WTC11 (cell line): ENCODE results near the gene REEP2. TPM values are rescaled to one million over a fixed set of nuclear protein-coding genes. Genes with fewer than 3 reads are reported as not detected.
A peak's percentile ranks its signal among the peaks of the same experiment; 100 is the strongest.

Source experiments
- CBFB ChIP-seq: sonication (generic); formaldehyde crosslinking; IDR thresholded peaks from 2 replicates; pipeline ENCODE4 v1.8.1; 2022; ENCODE audit warnings: mild to moderate bottlenecking, low read depth, missing genetic modification reagents
- CREM ChIP-seq: sonication (generic); formaldehyde crosslinking; IDR thresholded peaks from 2 replicates; pipeline ENCODE4 v1.8.1; 2022; ENCODE audit warnings: mild to moderate bottlenecking, missing genetic modification reagents, moderate library complexity
- EMX1 ChIP-seq: fragments of 250-450 bp; sonication (Bioruptor Pico); IDR thresholded peaks from 2 replicates; pipeline ENCODE4 v1.8.0; 2021; ENCODE audit warnings: mild to moderate bottlenecking
- FOXJ3 ChIP-seq: sonication (generic); formaldehyde crosslinking; IDR thresholded peaks from 2 replicates; pipeline ENCODE4 v1.9.0; 2021; ENCODE audit warnings: missing genetic modification reagents, mild to moderate bottlenecking, borderline replicate concordance
- FOXK1 ChIP-seq: sonication (generic); formaldehyde crosslinking; IDR thresholded peaks from 2 replicates; pipeline ENCODE4 v1.8.0; 2022; ENCODE audit warnings: mild to moderate bottlenecking, moderate library complexity, missing genetic modification reagents
- IRF2 ChIP-seq: sonication (generic); formaldehyde crosslinking; IDR thresholded peaks from 2 replicates; pipeline ENCODE4 v1.8.0; 2022; ENCODE audit warnings: low read depth, missing genetic modification reagents, borderline replicate concordance
- JAZF1 ChIP-seq: fragments of 250-450 bp; sonication (Bioruptor Pico); IDR thresholded peaks from 2 replicates; pipeline ENCODE4 v1.9.0; 2021; ENCODE audit warnings: moderate library complexity, mild to moderate bottlenecking, inconsistent platforms
- MYBL2 ChIP-seq: sonication (generic); formaldehyde crosslinking; IDR thresholded peaks from 2 replicates; pipeline ENCODE4 v1.8.1; 2023; ENCODE audit warnings: mild to moderate bottlenecking, moderate library complexity, missing genetic modification reagents
- NR1H2 ChIP-seq: sonication (generic); formaldehyde crosslinking; IDR thresholded peaks from 2 replicates; pipeline ENCODE4 v1.9.0; 2021; ENCODE audit warnings: mild to moderate bottlenecking, moderate library complexity, missing genetic modification reagents
- NR2C2 ChIP-seq: sonication (generic); formaldehyde crosslinking; IDR thresholded peaks from 2 replicates; pipeline ENCODE4 v1.8.0; 2022; ENCODE audit warnings: mild to moderate bottlenecking, missing genetic modification reagents
- TCF7 ChIP-seq: sonication (generic); formaldehyde crosslinking; IDR thresholded peaks from 2 replicates; pipeline ENCODE4 v1.8.0; 2022; ENCODE audit warnings: mild to moderate bottlenecking, low read depth, missing genetic modification reagents, moderate library complexity
- TP53 ChIP-seq: sonication (generic); formaldehyde crosslinking; IDR thresholded peaks from 2 replicates; pipeline ENCODE4 v1.8.1; 2023; ENCODE audit warnings: mild to moderate bottlenecking, missing genetic modification reagents
- ZBTB21 ChIP-seq: sonication (generic); formaldehyde crosslinking; IDR thresholded peaks from 2 replicates; pipeline ENCODE4 v1.8.1; 2023; ENCODE audit warnings: mild to moderate bottlenecking, missing genetic modification reagents, borderline replicate concordance
- ZNF263 ChIP-seq: sonication (generic); formaldehyde crosslinking; IDR thresholded peaks from 2 replicates; pipeline ENCODE4 v1.8.1; 2022; ENCODE audit warnings: low read depth, mild to moderate bottlenecking, moderate library complexity, missing genetic modification reagents
- total RNA-seq: library from RNA; stranded (reverse); gene quantifications from 3 replicates; pipeline ENCODE4 v1.2.3, GENCODE V29; 2021
- TF ChIP-seq, protein P1 (sequence below): sonication (generic); formaldehyde crosslinking; IDR thresholded peaks from 2 replicates; pipeline ENCODE4 v1.8.1; 2023; ENCODE audit warnings: mild to moderate bottlenecking, moderate library complexity, missing genetic modification reagents
- TF ChIP-seq, protein P2 (sequence below): fragments of 250-450 bp; sonication (Bioruptor Pico); IDR thresholded peaks from 2 replicates; pipeline ENCODE4 v1.9.0; 2021; ENCODE audit warnings: mild to moderate bottlenecking
- TF ChIP-seq, protein P3 (sequence below): fragments of 250-450 bp; sonication (Bioruptor Pico); IDR thresholded peaks from 2 replicates; pipeline ENCODE4 v1.9.0; 2021; ENCODE audit warnings: mild to moderate bottlenecking, borderline replicate concordance
- TF ChIP-seq, protein P4 (sequence below): sonication (generic); formaldehyde crosslinking; IDR thresholded peaks from 2 replicates; pipeline ENCODE4 v1.8.0; 2022; ENCODE audit warnings: missing genetic modification reagents
- TF ChIP-seq, protein P5 (sequence below): fragments of 250-450 bp; sonication (Bioruptor Pico); IDR thresholded peaks from 2 replicates; pipeline ENCODE4 v1.8.0; 2021; ENCODE audit warnings: mild to moderate bottlenecking
- TF ChIP-seq, protein P6 (sequence below): sonication (generic); formaldehyde crosslinking; IDR thresholded peaks from 2 replicates; pipeline ENCODE4 v1.8.0; 2023; ENCODE audit warnings: missing genetic modification reagents
- TF ChIP-seq, protein P7 (sequence below): sonication (generic); formaldehyde crosslinking; IDR thresholded peaks from 2 replicates; pipeline ENCODE4 v1.8.1; 2022; ENCODE audit warnings: mild to moderate bottlenecking, missing genetic modification reagents, moderate library complexity, borderline replicate concordance
- TF ChIP-seq, protein P8 (sequence below): fragments of 250-450 bp; sonication (Bioruptor Pico); conservative IDR thresholded peaks from 2 replicates; pipeline ENCODE4 v1.9.0; 2021; ENCODE audit warnings: mild to moderate bottlenecking
- TF ChIP-seq, protein P9 (sequence below): sonication (generic); formaldehyde crosslinking; IDR thresholded peaks from 2 replicates; pipeline ENCODE4 v1.8.0; 2022; ENCODE audit warnings: mild to moderate bottlenecking, missing genetic modification reagents

Gene REEP2
- total RNA-seq, 1 experiment from 2014 or later, result 51.1 TPM

DNA sequence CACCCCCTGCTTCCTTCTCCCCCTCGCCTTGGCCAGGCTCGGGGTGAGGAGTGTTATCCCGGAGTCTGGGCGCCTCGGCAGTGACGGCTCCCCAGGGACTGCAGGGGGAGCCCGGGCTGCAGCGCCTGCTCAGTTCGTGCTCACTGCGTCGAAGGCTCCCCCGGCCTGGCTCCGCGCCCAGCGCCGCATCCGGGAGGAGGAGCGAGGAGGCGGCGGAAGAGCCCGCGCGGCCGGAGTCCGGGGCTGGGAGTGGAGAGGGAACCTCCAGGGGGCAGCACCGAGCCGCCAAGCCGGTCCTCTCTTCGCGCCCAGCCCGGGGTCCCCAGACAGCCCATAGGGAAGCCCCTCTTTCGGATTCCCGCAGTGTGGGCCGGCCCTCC, 25.1 kb downstream of the REEP2 start (continued):
- TF ChIP-seq JAZF1 (CRISPR knock-in tag) (no peak), IRF2 (CRISPR knock-in tag) (no peak), NR2C2 (CRISPR knock-in tag) (no peak), CREM (CRISPR knock-in tag) (0 out of 2 replicates have a peak, but pooled peaks have one; percentile 49), EMX1 (CRISPR knock-in tag) (0 out of 2 replicates have a peak, but pooled peaks have one; percentile 56), TP53 (CRISPR knock-in tag) (peak; percentile 79; the same call in 1 of the 2 replicates), ZBTB21 (CRISPR knock-in tag) (peak; percentile 84; the same call in 1 of the 2 replicates), FOXK1 (CRISPR knock-in tag) (peak; percentile 72; the same call in 1 of the 2 replicates), MYBL2 (CRISPR knock-in tag) (peak; percentile 77), NR1H2 (CRISPR knock-in tag) (no peak), CBFB (CRISPR knock-in tag) (no peak), ZNF263 (CRISPR knock-in tag) (peak; percentile 83), TCF7 (CRISPR knock-in tag) (no peak), FOXJ3 (CRISPR knock-in tag) (no peak)
- TF ChIP-seq, protein P1, sequence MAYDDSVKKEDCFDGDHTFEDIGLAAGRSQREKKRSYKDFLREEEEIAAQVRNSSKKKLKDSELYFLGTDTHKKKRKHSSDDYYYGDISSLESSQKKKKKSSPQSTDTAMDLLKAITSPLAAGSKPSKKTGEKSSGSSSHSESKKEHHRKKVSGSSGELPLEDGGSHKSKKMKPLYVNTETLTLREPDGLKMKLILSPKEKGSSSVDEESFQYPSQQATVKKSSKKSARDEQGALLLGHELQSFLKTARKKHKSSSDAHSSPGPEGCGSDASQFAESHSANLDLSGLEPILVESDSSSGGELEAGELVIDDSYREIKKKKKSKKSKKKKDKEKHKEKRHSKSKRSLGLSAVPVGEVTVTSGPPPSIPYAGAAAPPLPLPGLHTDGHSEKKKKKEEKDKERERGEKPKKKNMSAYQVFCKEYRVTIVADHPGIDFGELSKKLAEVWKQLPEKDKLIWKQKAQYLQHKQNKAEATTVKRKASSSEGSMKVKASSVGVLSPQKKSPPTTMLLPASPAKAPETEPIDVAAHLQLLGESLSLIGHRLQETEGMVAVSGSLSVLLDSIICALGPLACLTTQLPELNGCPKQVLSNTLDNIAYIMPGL (CRISPR knock-in tag), result peak; percentile 99
- TF ChIP-seq, protein P2, sequence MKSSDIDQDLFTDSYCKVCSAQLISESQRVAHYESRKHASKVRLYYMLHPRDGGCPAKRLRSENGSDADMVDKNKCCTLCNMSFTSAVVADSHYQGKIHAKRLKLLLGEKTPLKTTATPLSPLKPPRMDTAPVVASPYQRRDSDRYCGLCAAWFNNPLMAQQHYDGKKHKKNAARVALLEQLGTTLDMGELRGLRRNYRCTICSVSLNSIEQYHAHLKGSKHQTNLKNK (CRISPR knock-in tag), result no peak
- TF ChIP-seq, protein P3, sequence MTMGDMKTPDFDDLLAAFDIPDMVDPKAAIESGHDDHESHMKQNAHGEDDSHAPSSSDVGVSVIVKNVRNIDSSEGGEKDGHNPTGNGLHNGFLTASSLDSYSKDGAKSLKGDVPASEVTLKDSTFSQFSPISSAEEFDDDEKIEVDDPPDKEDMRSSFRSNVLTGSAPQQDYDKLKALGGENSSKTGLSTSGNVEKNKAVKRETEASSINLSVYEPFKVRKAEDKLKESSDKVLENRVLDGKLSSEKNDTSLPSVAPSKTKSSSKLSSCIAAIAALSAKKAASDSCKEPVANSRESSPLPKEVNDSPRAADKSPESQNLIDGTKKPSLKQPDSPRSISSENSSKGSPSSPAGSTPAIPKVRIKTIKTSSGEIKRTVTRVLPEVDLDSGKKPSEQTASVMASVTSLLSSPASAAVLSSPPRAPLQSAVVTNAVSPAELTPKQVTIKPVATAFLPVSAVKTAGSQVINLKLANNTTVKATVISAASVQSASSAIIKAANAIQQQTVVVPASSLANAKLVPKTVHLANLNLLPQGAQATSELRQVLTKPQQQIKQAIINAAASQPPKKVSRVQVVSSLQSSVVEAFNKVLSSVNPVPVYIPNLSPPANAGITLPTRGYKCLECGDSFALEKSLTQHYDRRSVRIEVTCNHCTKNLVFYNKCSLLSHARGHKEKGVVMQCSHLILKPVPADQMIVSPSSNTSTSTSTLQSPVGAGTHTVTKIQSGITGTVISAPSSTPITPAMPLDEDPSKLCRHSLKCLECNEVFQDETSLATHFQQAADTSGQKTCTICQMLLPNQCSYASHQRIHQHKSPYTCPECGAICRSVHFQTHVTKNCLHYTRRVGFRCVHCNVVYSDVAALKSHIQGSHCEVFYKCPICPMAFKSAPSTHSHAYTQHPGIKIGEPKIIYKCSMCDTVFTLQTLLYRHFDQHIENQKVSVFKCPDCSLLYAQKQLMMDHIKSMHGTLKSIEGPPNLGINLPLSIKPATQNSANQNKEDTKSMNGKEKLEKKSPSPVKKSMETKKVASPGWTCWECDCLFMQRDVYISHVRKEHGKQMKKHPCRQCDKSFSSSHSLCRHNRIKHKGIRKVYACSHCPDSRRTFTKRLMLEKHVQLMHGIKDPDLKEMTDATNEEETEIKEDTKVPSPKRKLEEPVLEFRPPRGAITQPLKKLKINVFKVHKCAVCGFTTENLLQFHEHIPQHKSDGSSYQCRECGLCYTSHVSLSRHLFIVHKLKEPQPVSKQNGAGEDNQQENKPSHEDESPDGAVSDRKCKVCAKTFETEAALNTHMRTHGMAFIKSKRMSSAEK (CRISPR knock-in tag), result no peak
- TF ChIP-seq, protein P4, sequence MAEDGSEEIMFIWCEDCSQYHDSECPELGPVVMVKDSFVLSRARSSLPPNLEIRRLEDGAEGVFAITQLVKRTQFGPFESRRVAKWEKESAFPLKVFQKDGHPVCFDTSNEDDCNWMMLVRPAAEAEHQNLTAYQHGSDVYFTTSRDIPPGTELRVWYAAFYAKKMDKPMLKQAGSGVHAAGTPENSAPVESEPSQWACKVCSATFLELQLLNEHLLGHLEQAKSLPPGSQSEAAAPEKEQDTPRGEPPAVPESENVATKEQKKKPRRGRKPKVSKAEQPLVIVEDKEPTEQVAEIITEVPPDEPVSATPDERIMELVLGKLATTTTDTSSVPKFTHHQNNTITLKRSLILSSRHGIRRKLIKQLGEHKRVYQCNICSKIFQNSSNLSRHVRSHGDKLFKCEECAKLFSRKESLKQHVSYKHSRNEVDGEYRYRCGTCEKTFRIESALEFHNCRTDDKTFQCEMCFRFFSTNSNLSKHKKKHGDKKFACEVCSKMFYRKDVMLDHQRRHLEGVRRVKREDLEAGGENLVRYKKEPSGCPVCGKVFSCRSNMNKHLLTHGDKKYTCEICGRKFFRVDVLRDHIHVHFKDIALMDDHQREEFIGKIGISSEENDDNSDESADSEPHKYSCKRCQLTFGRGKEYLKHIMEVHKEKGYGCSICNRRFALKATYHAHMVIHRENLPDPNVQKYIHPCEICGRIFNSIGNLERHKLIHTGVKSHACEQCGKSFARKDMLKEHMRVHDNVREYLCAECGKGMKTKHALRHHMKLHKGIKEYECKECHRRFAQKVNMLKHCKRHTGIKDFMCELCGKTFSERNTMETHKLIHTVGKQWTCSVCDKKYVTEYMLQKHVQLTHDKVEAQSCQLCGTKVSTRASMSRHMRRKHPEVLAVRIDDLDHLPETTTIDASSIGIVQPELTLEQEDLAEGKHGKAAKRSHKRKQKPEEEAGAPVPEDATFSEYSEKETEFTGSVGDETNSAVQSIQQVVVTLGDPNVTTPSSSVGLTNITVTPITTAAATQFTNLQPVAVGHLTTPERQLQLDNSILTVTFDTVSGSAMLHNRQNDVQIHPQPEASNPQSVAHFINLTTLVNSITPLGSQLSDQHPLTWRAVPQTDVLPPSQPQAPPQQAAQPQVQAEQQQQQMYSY (CRISPR knock-in tag), result 0 out of 2 replicates have a peak, but pooled peaks have one; percentile 44
- TF ChIP-seq, protein P5, sequence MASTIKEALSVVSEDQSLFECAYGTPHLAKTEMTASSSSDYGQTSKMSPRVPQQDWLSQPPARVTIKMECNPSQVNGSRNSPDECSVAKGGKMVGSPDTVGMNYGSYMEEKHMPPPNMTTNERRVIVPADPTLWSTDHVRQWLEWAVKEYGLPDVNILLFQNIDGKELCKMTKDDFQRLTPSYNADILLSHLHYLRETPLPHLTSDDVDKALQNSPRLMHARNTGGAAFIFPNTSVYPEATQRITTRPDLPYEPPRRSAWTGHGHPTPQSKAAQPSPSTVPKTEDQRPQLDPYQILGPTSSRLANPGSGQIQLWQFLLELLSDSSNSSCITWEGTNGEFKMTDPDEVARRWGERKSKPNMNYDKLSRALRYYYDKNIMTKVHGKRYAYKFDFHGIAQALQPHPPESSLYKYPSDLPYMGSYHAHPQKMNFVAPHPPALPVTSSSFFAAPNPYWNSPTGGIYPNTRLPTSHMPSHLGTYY (CRISPR knock-in tag), result peak; percentile 2; the same call in 1 of the 2 replicates
- TF ChIP-seq, protein P6, sequence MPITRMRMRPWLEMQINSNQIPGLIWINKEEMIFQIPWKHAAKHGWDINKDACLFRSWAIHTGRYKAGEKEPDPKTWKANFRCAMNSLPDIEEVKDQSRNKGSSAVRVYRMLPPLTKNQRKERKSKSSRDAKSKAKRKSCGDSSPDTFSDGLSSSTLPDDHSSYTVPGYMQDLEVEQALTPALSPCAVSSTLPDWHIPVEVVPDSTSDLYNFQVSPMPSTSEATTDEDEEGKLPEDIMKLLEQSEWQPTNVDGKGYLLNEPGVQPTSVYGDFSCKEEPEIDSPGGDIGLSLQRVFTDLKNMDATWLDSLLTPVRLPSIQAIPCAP (CRISPR knock-in tag), result 0 out of 2 replicates have a peak, but pooled peaks have one; percentile 39
- TF ChIP-seq, protein P7, sequence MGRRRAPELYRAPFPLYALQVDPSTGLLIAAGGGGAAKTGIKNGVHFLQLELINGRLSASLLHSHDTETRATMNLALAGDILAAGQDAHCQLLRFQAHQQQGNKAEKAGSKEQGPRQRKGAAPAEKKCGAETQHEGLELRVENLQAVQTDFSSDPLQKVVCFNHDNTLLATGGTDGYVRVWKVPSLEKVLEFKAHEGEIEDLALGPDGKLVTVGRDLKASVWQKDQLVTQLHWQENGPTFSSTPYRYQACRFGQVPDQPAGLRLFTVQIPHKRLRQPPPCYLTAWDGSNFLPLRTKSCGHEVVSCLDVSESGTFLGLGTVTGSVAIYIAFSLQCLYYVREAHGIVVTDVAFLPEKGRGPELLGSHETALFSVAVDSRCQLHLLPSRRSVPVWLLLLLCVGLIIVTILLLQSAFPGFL, result no peak
- TF ChIP-seq, protein P8, sequence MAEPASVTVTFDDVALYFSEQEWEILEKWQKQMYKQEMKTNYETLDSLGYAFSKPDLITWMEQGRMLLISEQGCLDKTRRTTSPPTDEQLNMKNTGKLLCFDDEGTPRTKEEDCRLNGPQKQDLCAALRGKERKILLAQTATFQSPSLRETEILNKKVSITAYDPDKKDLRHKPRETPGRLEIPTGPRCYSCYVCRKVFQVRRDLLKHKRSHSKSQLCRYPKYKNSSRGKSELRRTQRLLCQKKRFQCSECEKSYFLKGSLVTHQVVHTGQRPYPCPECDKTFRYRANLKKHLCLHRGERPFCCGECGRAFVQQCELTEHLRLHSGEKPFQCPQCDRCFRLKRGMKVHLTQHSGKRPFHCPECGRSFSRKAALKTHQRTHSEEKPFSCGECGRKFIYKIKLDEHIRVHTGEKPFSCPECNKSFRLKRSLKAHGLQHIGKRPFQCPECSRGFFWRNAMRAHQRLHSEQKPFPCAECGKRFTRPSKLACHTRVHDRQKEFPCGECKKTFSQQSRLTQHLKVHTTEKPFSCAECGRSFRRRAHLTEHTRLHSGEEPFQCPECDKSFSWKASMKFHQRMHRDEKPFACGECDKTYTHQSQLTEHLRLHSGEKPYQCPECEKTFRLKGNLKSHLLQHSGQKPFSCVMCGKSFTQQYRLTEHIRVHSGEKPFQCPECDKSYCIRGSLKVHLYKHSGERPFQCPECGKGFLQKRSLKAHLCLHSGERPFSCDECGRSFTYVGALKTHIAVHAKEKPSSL (CRISPR knock-in tag), result no peak
- TF ChIP-seq, protein P9, sequence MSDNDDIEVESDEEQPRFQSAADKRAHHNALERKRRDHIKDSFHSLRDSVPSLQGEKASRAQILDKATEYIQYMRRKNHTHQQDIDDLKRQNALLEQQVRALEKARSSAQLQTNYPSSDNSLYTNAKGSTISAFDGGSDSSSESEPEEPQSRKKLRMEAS (CRISPR knock-in tag), result peak; percentile 79
